Thyroid gland (tissue), 4 donors: Measurements from ENCODE around the gene GET4. TPM values are rescaled to one million over a fixed set of nuclear protein-coding genes. Genes with fewer than 3 reads are reported as not detected.

Experiments
- DNase-seq, 2 donors: peaks; one replicate each; pipeline ENCODE4 v3.0.0-alpha.2; 2019
- H3K27ac ChIP-seq, 3 donors: fragments of 200-600 bp; sonication (generic); 1 replicate in 2 of 3; 2 replicates in 1 of 3; pipeline ENCODE4 v1.5.1; 2016 to 2019; ENCODE audit warnings: mild to moderate bottlenecking in 1 of 3, moderate library complexity in 1 of 3
- H3K27me3 ChIP-seq: fragments of 200-600 bp; sonication (generic); one replicate; pipeline ENCODE4 v1.5.1; 2019
- H3K36me3 ChIP-seq, 2 donors: fragments of 200-600 bp; sonication (generic); one replicate each; pipeline ENCODE4 v1.5.1; 2016 to 2019
- H3K4me1 ChIP-seq, 2 donors: fragments of 200-600 bp; sonication (generic); one replicate each; pipeline ENCODE4 v1.5.1; 2017 to 2019
- H3K4me3 ChIP-seq, 3 donors: fragments of 200-600 bp; sonication (generic); replicated peaks in 1 of 3; 1 replicate in 2 of 3; 2 replicates in 1 of 3; pipeline ENCODE4 v1.5.1; 2016; ENCODE audit warnings: mild to moderate bottlenecking in 1 of 3
- H3K9me3 ChIP-seq: fragments of 200-600 bp; sonication (generic); one replicate; pipeline ENCODE4 v1.5.1; 2017
- CTCF ChIP-seq, 6 experiments: fragments of 200-600 bp in 3 of 6; fragments of 450-650 bp in 3 of 6; sonication (generic) in 3 of 6; IDR thresholded peaks; one replicate each; pipeline ENCODE4 v1.5.1; 2016 to 2019; ENCODE audit warnings: antibody characterized with exemption in 6 of 6, mild to moderate bottlenecking in 2 of 6, inconsistent platforms in 1 of 6, moderate library complexity in 1 of 6
- POLR2A ChIP-seq, 2 donors: fragments of 450-650 bp; IDR thresholded peaks; one replicate each; pipeline ENCODE4 v1.6.1; 2017; ENCODE audit warnings: antibody characterized with exemption in 2 of 2, mild to moderate bottlenecking in 2 of 2, moderate library complexity in 1 of 2
- WGBS, 2 donors: methylation state at CpG; one replicate each; pipeline ENCODE4 v1.1.5; 2017; 5-methylcytosine and 5-hydroxymethylcytosine counted together
- intact Hi-C: fragments of 100-400 bp; cut with DNase I; formaldehyde crosslinking; loops from one replicate; pipeline ENCODE4 v1.15.1; 2023
- total RNA-seq, 4 donors: library from RNA; depleted of rRNA; stranded (reverse); fragments of >200 nt; gene quantifications; one replicate each; pipeline ENCODE4 v1.2.3, GENCODE V29; 2016

The GET4 gene
- total RNA-seq, 4 donors from 2014 or later, result 29.2 to 38.7 (median 34.3) TPM

GRCh38 chr7:849781-850180 lies 26.6 kb upstream of the GET4 start:
- DNase-seq, result no peak
- Histone ChIP-seq H3K4me1 (no peaks in the 10 kb centered on the region), H3K27me3 (no peaks in the 10 kb centered on the region), H3K36me3 (peaks cover 41 to 43% of the 10 kb centered on the region in 2 donors), H3K9me3 (no peaks in the 10 kb centered on the region), H3K27ac (no peak overlapping the region), H3K4me3 (no peak overlapping the region)
- no peak for TF ChIP-seq POLR2A (IDR thresholded peaks at IDR 0.05)
- no peak for TF ChIP-seq CTCF (IDR thresholded peaks at IDR 0.05)
- intact Hi-C loops, result no loop called here
- WGBS, 2 donors, result 93 to 97% methylated on average over 19 of the region's 19 CpGs

- DNase-seq, result no peak
- Histone ChIP-seq H3K27me3 (no peaks in the 10 kb centered on the region), H3K4me3 (no peak overlapping the region), H3K4me1 (no peaks in the 10 kb centered on the region), H3K9me3 (no peaks in the 10 kb centered on the region), H3K36me3 (peaks cover 50 to 57% of the 10 kb centered on the region in 2 donors), H3K27ac (no peak overlapping the region)
- WGBS, 2 donors, result 92 to 93% methylated on average over 14 of the region's 14 CpGs
- no peak for TF ChIP-seq POLR2A (IDR thresholded peaks at IDR 0.05)
- no peak for TF ChIP-seq CTCF (IDR thresholded peaks at IDR 0.05)
- intact Hi-C loops, result no loop called here
These were observed 25.1 kb upstream of the GET4 start for GRCh38 chr7:851204-851603.

GRCh38 chr7:853366-854117 lies 22.8 kb upstream of the GET4 start:
- no peak overlapping the region for H3K4me3 ChIP-seq
- no peaks in the 10 kb centered on the region for H3K4me1 ChIP-seq
- H3K27ac ChIP-seq, result no peak overlapping the region
- TF ChIP-seq POLR2A (IDR thresholded peaks at IDR 0.05), result no peak
- TF ChIP-seq CTCF (IDR thresholded peaks at IDR 0.05), result no peak
- peaks cover 72 to 74% of the 10 kb centered on the region in 2 donors for H3K36me3 ChIP-seq
- H3K9me3 ChIP-seq, result no peaks in the 10 kb centered on the region
- intact Hi-C loops, result no loop called here
- no peak for DNase-seq
- H3K27me3 ChIP-seq, result no peaks in the 10 kb centered on the region
- 92 to 93% methylated on average over 33 of the region's 33 CpGs for WGBS, 2 donors

GRCh38 chr7:854118-854775 lies 22.1 kb upstream of the GET4 start:
- no peaks in the 10 kb centered on the region for H3K27me3 ChIP-seq
- WGBS, 2 donors, result 94 to 95% methylated on average over 30 to 31 of the region's 32 CpGs
- DNase-seq, result no peak
- H3K9me3 ChIP-seq, result no peaks in the 10 kb centered on the region
- no peak overlapping the region for H3K4me3 ChIP-seq
- peaks cover 72% of the 10 kb centered on the region in 2 donors for H3K36me3 ChIP-seq
- intact Hi-C loops, result no loop called here
- TF ChIP-seq POLR2A (IDR thresholded peaks at IDR 0.05) (no peak), CTCF (IDR thresholded peaks at IDR 0.05) (no peak)
- H3K27ac ChIP-seq, result no peak overlapping the region
- H3K4me1 ChIP-seq, result no peaks in the 10 kb centered on the region
